ENCODE measurements around the gene SCN3B. TPM values are rescaled to one million over a fixed set of nuclear protein-coding genes. Genes with fewer than 3 reads are reported as not detected.

Gene SCN3B
- total and polyA plus RNA-seq, 9 of the 15 experiments (the other 6 are each of a cell fraction or from before 2014, with no cell fraction given), result 0.01 to 0.15 (median 0.04) TPM; not detected in 6

- TF ChIP-seq E2F5 (CRISPR knock-in tag; IDR thresholded peaks at IDR 0.05) (no peak), ZNF274 (IDR thresholded peaks at IDR 0.05; ENCODE audit: borderline replicate concordance, low read depth, low read length) (no peak), HDAC8 (tag; IDR thresholded peaks at IDR 0.05) (no peak), NRF1 (conservative IDR thresholded peaks at IDR 0.05 in 1 of 2, IDR thresholded peaks at IDR 0.05 in 1 of 2) (peak; percentile 87 to 88), CREM (IDR thresholded peaks at IDR 0.05; ENCODE audit: low read depth) (no peak), ZBTB1 (CRISPR knock-in tag; IDR thresholded peaks at IDR 0.05; ENCODE audit: borderline replicate concordance, low read depth) (no peak), ZNF212 (CRISPR knock-in tag; IDR thresholded peaks at IDR 0.05) (no peak), CBFA2T3 (IDR thresholded peaks at IDR 0.05) (no peak), DNMT1 (IDR thresholded peaks at IDR 0.05) (no peak), PTRF (tag; IDR thresholded peaks at IDR 0.05) (no peak), NUFIP1 (IDR thresholded peaks at IDR 0.05; ENCODE audit: partially characterized antibody) (no peak), CCAR2 (IDR thresholded peaks at IDR 0.05; ENCODE audit: low read depth, low read length) (no peak), ILK (tag; IDR thresholded peaks at IDR 0.05; ENCODE audit: borderline replicate concordance, low read depth) (no peak), U2AF2 (optimal IDR thresholded peaks at IDR 0.05; ENCODE audit: low read depth, low read length) (no peak), ZSCAN29 (IDR thresholded peaks at IDR 0.05) (no peak), SP1 (CRISPR knock-in tag; IDR thresholded peaks at IDR 0.05) (0 out of 2 replicates have a peak, but pooled peaks have one; percentile 26), FOXK1 (CRISPR knock-in tag; IDR thresholded peaks at IDR 0.05; ENCODE audit: borderline replicate concordance) (no peak), ZNF696 (CRISPR knock-in tag; conservative IDR thresholded peaks at IDR 0.05) (no peak), BRF1 (IDR thresholded peaks at IDR 0.05; ENCODE audit: borderline replicate concordance, extremely low read depth, insufficient read length) (no peak)
- TF ChIP-seq, protein P1, sequence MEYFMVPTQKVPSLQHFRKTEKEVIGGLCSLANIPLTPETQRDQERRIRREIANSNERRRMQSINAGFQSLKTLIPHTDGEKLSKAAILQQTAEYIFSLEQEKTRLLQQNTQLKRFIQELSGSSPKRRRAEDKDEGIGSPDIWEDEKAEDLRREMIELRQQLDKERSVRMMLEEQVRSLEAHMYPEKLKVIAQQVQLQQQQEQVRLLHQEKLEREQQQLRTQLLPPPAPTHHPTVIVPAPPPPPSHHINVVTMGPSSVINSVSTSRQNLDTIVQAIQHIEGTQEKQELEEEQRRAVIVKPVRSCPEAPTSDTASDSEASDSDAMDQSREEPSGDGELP (CRISPR knock-in tag; IDR thresholded peaks at IDR 0.05; ENCODE audit: borderline replicate concordance), result 0 out of 2 replicates have a peak, but pooled peaks have one; percentile 16
- TF ChIP-seq, protein P2, sequence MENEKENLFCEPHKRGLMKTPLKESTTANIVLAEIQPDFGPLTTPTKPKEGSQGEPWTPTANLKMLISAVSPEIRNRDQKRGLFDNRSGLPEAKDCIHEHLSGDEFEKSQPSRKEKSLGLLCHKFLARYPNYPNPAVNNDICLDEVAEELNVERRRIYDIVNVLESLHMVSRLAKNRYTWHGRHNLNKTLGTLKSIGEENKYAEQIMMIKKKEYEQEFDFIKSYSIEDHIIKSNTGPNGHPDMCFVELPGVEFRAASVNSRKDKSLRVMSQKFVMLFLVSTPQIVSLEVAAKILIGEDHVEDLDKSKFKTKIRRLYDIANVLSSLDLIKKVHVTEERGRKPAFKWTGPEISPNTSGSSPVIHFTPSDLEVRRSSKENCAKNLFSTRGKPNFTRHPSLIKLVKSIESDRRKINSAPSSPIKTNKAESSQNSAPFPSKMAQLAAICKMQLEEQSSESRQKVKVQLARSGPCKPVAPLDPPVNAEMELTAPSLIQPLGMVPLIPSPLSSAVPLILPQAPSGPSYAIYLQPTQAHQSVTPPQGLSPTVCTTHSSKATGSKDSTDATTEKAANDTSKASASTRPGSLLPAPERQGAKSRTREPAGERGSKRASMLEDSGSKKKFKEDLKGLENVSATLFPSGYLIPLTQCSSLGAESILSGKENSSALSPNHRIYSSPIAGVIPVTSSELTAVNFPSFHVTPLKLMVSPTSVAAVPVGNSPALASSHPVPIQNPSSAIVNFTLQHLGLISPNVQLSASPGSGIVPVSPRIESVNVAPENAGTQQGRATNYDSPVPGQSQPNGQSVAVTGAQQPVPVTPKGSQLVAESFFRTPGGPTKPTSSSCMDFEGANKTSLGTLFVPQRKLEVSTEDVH (IDR thresholded peaks at IDR 0.05; ENCODE audit: low read depth, partially characterized antibody), result no peak
- TF ChIP-seq, protein P3, sequence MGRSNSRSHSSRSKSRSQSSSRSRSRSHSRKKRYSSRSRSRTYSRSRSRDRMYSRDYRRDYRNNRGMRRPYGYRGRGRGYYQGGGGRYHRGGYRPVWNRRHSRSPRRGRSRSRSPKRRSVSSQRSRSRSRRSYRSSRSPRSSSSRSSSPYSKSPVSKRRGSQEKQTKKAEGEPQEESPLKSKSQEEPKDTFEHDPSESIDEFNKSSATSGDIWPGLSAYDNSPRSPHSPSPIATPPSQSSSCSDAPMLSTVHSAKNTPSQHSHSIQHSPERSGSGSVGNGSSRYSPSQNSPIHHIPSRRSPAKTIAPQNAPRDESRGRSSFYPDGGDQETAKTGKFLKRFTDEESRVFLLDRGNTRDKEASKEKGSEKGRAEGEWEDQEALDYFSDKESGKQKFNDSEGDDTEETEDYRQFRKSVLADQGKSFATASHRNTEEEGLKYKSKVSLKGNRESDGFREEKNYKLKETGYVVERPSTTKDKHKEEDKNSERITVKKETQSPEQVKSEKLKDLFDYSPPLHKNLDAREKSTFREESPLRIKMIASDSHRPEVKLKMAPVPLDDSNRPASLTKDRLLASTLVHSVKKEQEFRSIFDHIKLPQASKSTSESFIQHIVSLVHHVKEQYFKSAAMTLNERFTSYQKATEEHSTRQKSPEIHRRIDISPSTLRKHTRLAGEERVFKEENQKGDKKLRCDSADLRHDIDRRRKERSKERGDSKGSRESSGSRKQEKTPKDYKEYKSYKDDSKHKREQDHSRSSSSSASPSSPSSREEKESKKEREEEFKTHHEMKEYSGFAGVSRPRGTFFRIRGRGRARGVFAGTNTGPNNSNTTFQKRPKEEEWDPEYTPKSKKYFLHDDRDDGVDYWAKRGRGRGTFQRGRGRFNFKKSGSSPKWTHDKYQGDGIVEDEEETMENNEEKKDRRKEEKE (IDR thresholded peaks at IDR 0.05; ENCODE audit: borderline replicate concordance in 1 of 2, control insufficient read depth in 1 of 2, low read depth in 2 of 2, low read length in 1 of 2), result no peak
Observed at GRCh38 chr11:123654566-123655081, at the start of gene SCN3B (continued).
